HL-60 (cell line): Measurements from ENCODE around the gene MTX3.

ENCODE experiments used
- CTCF ChIP-seq: IDR thresholded peaks from one replicate; pipeline ENCODE4 v1.5.1; 2011; ENCODE audit warnings: low read length, control low read depth, inconsistent platforms; ENCODE audit not compliant: insufficient read depth
- GABPA ChIP-seq: IDR thresholded peaks from 2 replicates; pipeline ENCODE4 v1.6.1; 2012; ENCODE audit warnings: low read depth
- POLR2AphosphoS5 ChIP-seq: IDR thresholded peaks from 2 replicates; pipeline ENCODE4 v1.6.1; 2012; ENCODE audit warnings: low read depth
- REST ChIP-seq: IDR thresholded peaks from 2 replicates; pipeline ENCODE4 v1.6.1; 2012; ENCODE audit warnings: low read depth; ENCODE audit not compliant: insufficient replicate concordance
- SPI1 ChIP-seq: IDR thresholded peaks from 2 replicates; pipeline ENCODE4 v1.6.1; 2012; ENCODE audit warnings: low read depth, mild to moderate bottlenecking, borderline replicate concordance

GRCh38 chr5:80002677-80003076 is 11.6 kb upstream of the MTX3 start:
- TF ChIP-seq CTCF (no peak), SPI1 (no peak), GABPA (no peak), POLR2AphosphoS5 (no peak), REST (no peak)
